ENCODE data around the gene RASSF6.
A peak's percentile ranks its signal among the peaks of the same experiment; 100 is the strongest.
"Not testable (repeated sequence)": the region's sequence is repeated elsewhere in the genome, so short reads cannot be mapped to it uniquely, and the experiment has no call there.

The RASSF6 gene

DNA sequence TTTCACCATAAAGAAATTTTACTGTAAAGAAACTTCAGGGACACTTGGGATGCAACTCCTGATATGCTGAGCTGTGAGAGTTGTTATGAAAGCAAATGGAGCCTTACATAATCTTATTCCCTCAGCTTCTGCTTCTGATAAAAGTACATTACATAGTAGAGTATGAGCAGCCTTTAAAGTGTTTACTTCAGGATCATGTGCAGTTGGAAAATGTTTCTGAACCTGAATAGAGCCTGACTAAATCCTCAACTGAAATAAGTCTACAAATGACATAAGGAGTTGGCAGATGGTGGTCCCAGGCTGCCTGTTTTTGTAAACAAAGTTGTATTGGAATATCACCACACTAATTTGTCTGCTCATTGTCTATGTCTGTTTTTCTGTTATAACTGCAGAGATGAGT, 19.3 kb downstream of the RASSF6 start:
- no peaks in the 10 kb centered on the region for H3K27me3 ChIP-seq (ENCODE audit: insufficient read depth, poor library complexity, severe bottlenecking)
- no peak for TF ChIP-seq GABPA (IDR thresholded peaks at IDR 0.05; ENCODE audit: low read depth)

DNA sequence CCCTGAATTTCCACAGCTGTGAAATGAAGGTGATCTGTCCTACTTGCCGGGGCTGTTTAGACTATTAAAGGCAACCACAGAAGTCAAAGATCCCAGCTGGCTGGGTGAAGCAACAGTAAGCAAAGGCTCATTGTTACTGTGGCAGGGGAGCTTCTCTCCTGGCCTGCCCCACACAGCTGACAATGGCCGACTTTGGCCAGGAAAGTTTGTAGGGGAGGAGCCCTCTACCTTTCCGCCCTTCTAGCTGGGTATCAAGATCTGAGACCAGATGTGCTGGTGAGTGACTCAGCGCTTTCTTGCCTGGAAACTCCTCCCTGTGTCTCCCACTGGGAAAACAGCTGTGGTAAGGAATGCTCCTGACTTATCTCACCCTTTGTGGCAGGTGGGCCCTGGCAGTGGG, 21.1 kb downstream of the RASSF6 start:
- DNase-seq (ENCODE audit: low read depth in 1 of 2, low spot score in 1 of 2) = no peak
- H3K27me3 ChIP-seq (ENCODE audit: insufficient read depth, poor library complexity, severe bottlenecking) = no peaks in the 10 kb centered on the region
- no peak for TF ChIP-seq POLR2AphosphoS5 (IDR thresholded peaks at IDR 0.05; ENCODE audit: low read depth)
- TF ChIP-seq, protein P1, sequence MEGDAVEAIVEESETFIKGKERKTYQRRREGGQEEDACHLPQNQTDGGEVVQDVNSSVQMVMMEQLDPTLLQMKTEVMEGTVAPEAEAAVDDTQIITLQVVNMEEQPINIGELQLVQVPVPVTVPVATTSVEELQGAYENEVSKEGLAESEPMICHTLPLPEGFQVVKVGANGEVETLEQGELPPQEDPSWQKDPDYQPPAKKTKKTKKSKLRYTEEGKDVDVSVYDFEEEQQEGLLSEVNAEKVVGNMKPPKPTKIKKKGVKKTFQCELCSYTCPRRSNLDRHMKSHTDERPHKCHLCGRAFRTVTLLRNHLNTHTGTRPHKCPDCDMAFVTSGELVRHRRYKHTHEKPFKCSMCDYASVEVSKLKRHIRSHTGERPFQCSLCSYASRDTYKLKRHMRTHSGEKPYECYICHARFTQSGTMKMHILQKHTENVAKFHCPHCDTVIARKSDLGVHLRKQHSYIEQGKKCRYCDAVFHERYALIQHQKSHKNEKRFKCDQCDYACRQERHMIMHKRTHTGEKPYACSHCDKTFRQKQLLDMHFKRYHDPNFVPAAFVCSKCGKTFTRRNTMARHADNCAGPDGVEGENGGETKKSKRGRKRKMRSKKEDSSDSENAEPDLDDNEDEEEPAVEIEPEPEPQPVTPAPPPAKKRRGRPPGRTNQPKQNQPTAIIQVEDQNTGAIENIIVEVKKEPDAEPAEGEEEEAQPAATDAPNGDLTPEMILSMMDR (IDR thresholded peaks at IDR 0.05; ENCODE audit: insufficient read depth, low read length) = no peak
- no peak overlapping the region for H3K27ac ChIP-seq (replicated peaks)
- H3K4me3 ChIP-seq (replicated peaks; ENCODE audit: insufficient read depth, low read length) = no peak overlapping the region

More for the DNA sequence above, 19.3 kb downstream of the RASSF6 start:
- H3K4me3 ChIP-seq (replicated peaks; ENCODE audit: insufficient read depth, low read length) = no peak overlapping the region
- no peak for DNase-seq (ENCODE audit: low read depth in 1 of 2, low spot score in 1 of 2)
- no peak overlapping the region for H3K27ac ChIP-seq (replicated peaks)

DNA sequence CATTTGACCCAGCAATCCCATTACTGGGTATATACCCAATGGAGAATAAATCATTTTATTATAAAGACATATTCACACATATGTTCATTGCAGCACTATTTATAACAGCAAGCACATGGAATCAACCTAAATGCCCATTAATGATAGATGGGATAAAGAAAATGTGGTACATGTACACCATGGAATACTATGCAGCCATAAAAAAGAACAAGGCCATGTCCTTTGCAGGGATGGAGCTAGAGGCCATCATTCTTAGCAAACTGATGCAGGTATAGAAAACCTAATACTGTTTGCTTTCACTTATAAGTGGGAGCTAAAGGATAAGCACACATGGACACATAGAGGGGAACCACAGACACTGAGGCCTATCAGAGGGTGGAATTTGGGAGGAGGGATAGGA, 22.6 kb downstream of the RASSF6 start:
- H3K27me3 ChIP-seq (ENCODE audit: insufficient read depth, poor library complexity, severe bottlenecking) = no peaks in the 10 kb centered on the region
- H3K4me3 ChIP-seq (replicated peaks; ENCODE audit: insufficient read depth, low read length) = no peak overlapping the region
- no peak for TF ChIP-seq POLR2AphosphoS5 (IDR thresholded peaks at IDR 0.05; ENCODE audit: low read depth)
- TF ChIP-seq, protein P2, sequence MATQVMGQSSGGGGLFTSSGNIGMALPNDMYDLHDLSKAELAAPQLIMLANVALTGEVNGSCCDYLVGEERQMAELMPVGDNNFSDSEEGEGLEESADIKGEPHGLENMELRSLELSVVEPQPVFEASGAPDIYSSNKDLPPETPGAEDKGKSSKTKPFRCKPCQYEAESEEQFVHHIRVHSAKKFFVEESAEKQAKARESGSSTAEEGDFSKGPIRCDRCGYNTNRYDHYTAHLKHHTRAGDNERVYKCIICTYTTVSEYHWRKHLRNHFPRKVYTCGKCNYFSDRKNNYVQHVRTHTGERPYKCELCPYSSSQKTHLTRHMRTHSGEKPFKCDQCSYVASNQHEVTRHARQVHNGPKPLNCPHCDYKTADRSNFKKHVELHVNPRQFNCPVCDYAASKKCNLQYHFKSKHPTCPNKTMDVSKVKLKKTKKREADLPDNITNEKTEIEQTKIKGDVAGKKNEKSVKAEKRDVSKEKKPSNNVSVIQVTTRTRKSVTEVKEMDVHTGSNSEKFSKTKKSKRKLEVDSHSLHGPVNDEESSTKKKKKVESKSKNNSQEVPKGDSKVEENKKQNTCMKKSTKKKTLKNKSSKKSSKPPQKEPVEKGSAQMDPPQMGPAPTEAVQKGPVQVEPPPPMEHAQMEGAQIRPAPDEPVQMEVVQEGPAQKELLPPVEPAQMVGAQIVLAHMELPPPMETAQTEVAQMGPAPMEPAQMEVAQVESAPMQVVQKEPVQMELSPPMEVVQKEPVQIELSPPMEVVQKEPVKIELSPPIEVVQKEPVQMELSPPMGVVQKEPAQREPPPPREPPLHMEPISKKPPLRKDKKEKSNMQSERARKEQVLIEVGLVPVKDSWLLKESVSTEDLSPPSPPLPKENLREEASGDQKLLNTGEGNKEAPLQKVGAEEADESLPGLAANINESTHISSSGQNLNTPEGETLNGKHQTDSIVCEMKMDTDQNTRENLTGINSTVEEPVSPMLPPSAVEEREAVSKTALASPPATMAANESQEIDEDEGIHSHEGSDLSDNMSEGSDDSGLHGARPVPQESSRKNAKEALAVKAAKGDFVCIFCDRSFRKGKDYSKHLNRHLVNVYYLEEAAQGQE (IDR thresholded peaks at IDR 0.05; ENCODE audit: insufficient replicate concordance, low read depth) = no peak
- TF ChIP-seq, protein P1 (IDR thresholded peaks at IDR 0.05; ENCODE audit: insufficient read depth, low read length) = no peak
- no peak for TF ChIP-seq GABPA (IDR thresholded peaks at IDR 0.05; ENCODE audit: low read depth)
- no peak for TF ChIP-seq SPI1 (IDR thresholded peaks at IDR 0.05; ENCODE audit: borderline replicate concordance, low read depth)
- no peak for DNase-seq (ENCODE audit: low read depth in 1 of 2, low spot score in 1 of 2)
- no peak overlapping the region for H3K27ac ChIP-seq (replicated peaks)

DNA sequence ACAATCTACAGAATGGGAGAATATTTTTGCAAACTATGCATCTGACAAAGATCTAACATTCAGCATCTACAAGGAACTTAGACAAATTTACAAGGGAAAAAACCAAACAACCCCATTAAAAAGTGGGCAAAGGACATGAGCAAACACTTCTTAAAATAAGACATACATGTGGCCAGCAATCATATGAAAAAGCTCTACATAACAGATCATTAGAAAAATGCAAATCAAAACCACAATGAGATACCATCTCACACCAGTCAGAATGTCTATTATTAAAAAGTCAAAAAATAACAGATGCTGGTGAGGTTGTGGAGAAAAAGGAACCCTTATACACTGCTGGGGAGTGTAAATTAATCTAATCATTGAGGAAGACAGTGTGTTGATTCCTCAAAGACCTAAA, 23.1 kb downstream of the RASSF6 start:
- not testable (repeated sequence) for DNase-seq (ENCODE audit: low read depth in 1 of 2, low spot score in 1 of 2); H3K4me3 ChIP-seq (replicated peaks; ENCODE audit: insufficient read depth, low read length); H3K27ac ChIP-seq (replicated peaks); H3K27me3 ChIP-seq (ENCODE audit: insufficient read depth, poor library complexity, severe bottlenecking)

DNA sequence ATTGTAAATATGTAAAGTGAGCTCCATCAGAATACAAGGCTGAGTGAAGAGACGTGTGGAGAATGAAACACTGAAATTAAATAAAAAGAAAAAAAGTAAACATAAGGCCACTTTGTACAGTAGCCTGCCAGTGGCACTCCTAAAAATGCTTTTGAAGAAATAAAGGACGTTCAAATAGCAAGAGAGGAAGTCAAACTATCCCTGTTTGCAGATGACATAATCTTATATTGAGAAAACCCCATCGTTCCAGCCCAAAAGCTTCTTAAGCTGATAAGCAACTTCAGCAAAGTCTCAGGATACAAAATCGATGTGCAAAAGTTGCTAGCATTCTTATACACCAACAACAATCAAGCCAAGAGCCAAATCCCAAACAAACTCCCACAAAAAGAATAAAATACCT, 24.2 kb downstream of the RASSF6 start:
- no peaks in the 10 kb centered on the region for H3K27me3 ChIP-seq (ENCODE audit: insufficient read depth, poor library complexity, severe bottlenecking)
- TF ChIP-seq, protein P2 (IDR thresholded peaks at IDR 0.05; ENCODE audit: insufficient replicate concordance, low read depth) = no peak
- TF ChIP-seq, protein P1 (IDR thresholded peaks at IDR 0.05; ENCODE audit: insufficient read depth, low read length) = no peak
- no peak for TF ChIP-seq GABPA (IDR thresholded peaks at IDR 0.05; ENCODE audit: low read depth)
- TF ChIP-seq POLR2AphosphoS5 (IDR thresholded peaks at IDR 0.05; ENCODE audit: low read depth) = no peak
- TF ChIP-seq SPI1 (IDR thresholded peaks at IDR 0.05; ENCODE audit: borderline replicate concordance, low read depth) = peak; percentile 72
- H3K4me3 ChIP-seq (replicated peaks; ENCODE audit: insufficient read depth, low read length) = no peak overlapping the region
- no peak overlapping the region for H3K27ac ChIP-seq (replicated peaks)
- no peak for DNase-seq (ENCODE audit: low read depth in 1 of 2, low spot score in 1 of 2)
